HG03565 (cell line): ENCODE data around the gene RIC3.

Experiments used
- ATAC-seq: cut with Tn5 transposase; IDR thresholded peaks from one replicate; pipeline ENCODE4 v1.9.1; 2021; ENCODE audit warnings: mild to moderate bottlenecking, moderate library complexity; ENCODE audit not compliant: unreplicated experiment

The RIC3 gene

GRCh38 chr11:8069771-8070170 is 99.1 kb downstream of the RIC3 start:
- no peak for ATAC-seq

GRCh38 chr11:8068605-8069221 is 100.1 kb downstream of the RIC3 start:
- no peak for ATAC-seq

- ATAC-seq, result no peak
Measured at GRCh38 chr11:8067929-8068575, 100.8 kb downstream of the RIC3 start.

GRCh38 chr11:8067567-8067928 is 101.3 kb downstream of the RIC3 start:
- ATAC-seq, result no peak

GRCh38 chr11:8066911-8067455 is 101.8 kb downstream of the RIC3 start:
- ATAC-seq, result no peak

- no peak for ATAC-seq
Measured at GRCh38 chr11:8066036-8066910, 102.6 kb downstream of the RIC3 start.

GRCh38 chr11:8065031-8065430 is 103.8 kb downstream of the RIC3 start:
- ATAC-seq, result no peak

- ATAC-seq, result no peak
Measured at GRCh38 chr11:8063324-8063723, 105.5 kb downstream of the RIC3 start.

GRCh38 chr11:8062781-8063257 is 106.0 kb downstream of the RIC3 start:
- no peak for ATAC-seq

- ATAC-seq, result no peak
Measured at GRCh38 chr11:8061555-8062428, 107.0 kb downstream of the RIC3 start.

GRCh38 chr11:8060801-8061554 is 107.8 kb downstream of the RIC3 start:
- no peak for ATAC-seq

- ATAC-seq, result no peak
Measured at GRCh38 chr11:8060146-8060719, 108.6 kb downstream of the RIC3 start.

- ATAC-seq, result no peak
Measured at GRCh38 chr11:8059571-8060011, 109.2 kb downstream of the RIC3 start.

- ATAC-seq, result no peak
Measured at GRCh38 chr11:8059030-8059429, 109.8 kb downstream of the RIC3 start.

GRCh38 chr11:8058216-8058615 is 110.6 kb downstream of the RIC3 start:
- ATAC-seq, result no peak

GRCh38 chr11:8056810-8057463 is 111.9 kb downstream of the RIC3 start:
- ATAC-seq, result no peak
